GM20431 (cell line): ENCODE results near the gene KCNT2.

Source experiments
- in situ Hi-C: fragments of 300-500 bp; cut with MseI, MboI; formaldehyde crosslinking; loops from one replicate; pipeline ENCODE4 v1.15.0; 2020; ENCODE audit warnings: low sequenced_read_pairs; ENCODE audit not compliant: unreplicated experiment

KCNT2 gene

GRCh38 chr1:196461521-196461920 lies 146.7 kb downstream of the KCNT2 start:
- in situ Hi-C loops, result no loop called here

GRCh38 chr1:196459383-196459782 lies 148.9 kb downstream of the KCNT2 start:
- in situ Hi-C loops, result no loop called here

- in situ Hi-C loops, result no loop called here
These were observed 153.4 kb downstream of the KCNT2 start for GRCh38 chr1:196454792-196455191.

GRCh38 chr1:196451103-196451502 lies 157.1 kb downstream of the KCNT2 start:
- in situ Hi-C loops, result no loop called here

GRCh38 chr1:196450143-196451095 lies 157.8 kb downstream of the KCNT2 start:
- in situ Hi-C loops, result no loop called here

- in situ Hi-C loops, result no loop called here
These were observed 158.8 kb downstream of the KCNT2 start for GRCh38 chr1:196449460-196449859.

- in situ Hi-C loops, result no loop called here
These were observed 162.5 kb downstream of the KCNT2 start for GRCh38 chr1:196445775-196446174.

- in situ Hi-C loops, result no loop called here
These were observed 163.6 kb downstream of the KCNT2 start for GRCh38 chr1:196444634-196445033.

GRCh38 chr1:196442366-196442765 lies 165.9 kb downstream of the KCNT2 start:
- in situ Hi-C loops, result no loop called here

GRCh38 chr1:196440711-196441110 lies 167.5 kb downstream of the KCNT2 start:
- in situ Hi-C loops, result no loop called here

- in situ Hi-C loops, result no loop called here
These were observed 169.9 kb downstream of the KCNT2 start for GRCh38 chr1:196438329-196438728.

GRCh38 chr1:196437671-196438070 lies 170.6 kb downstream of the KCNT2 start:
- in situ Hi-C loops, result no loop called here

GRCh38 chr1:196433000-196433399 lies 175.2 kb downstream of the KCNT2 start:
- in situ Hi-C loops, result no loop called here

GRCh38 chr1:196427976-196428734 lies 180.1 kb downstream of the KCNT2 start:
- in situ Hi-C loops, result no loop called here

GRCh38 chr1:196425513-196425912 lies 182.7 kb downstream of the KCNT2 start:
- in situ Hi-C loops, result no loop called here

GRCh38 chr1:196423612-196424011 lies 184.6 kb downstream of the KCNT2 start:
- in situ Hi-C loops, result no loop called here

- in situ Hi-C loops, result no loop called here
These were observed 189.5 kb downstream of the KCNT2 start for GRCh38 chr1:196418772-196419171.

GRCh38 chr1:196415978-196416377 lies 192.3 kb downstream of the KCNT2 start:
- in situ Hi-C loops, result no loop called here

- in situ Hi-C loops, result no loop called here
These were observed 195.9 kb downstream of the KCNT2 start for GRCh38 chr1:196412326-196412725.

- in situ Hi-C loops, result no loop called here
These were observed 197.5 kb downstream of the KCNT2 start for GRCh38 chr1:196410768-196411167.

GRCh38 chr1:196409586-196409985 lies 198.7 kb downstream of the KCNT2 start:
- in situ Hi-C loops, result no loop called here
